WTC11 (cell line): ENCODE measurements around the gene PITHD1. TPM values are rescaled to one million over a fixed set of nuclear protein-coding genes. Genes with fewer than 3 reads are reported as not detected.

ENCODE experiments used
- ATAC-seq: fragments of 200-7000 bp; cut with Tn5 transposase; 2 replicates; pipeline ENCODE4 v1.10.0; 2021; ENCODE audit warnings: mild to moderate bottlenecking, moderate library complexity
- CTCF ChIA-PET: fragments of 300-600 bp; sonication (Branson Sonifier 250); formaldehyde crosslinking; loops from one replicate; lab custom pipeline; 2021; ENCODE audit warnings: antibody characterized with exemption; lab: Charles Lee
- POLR2A ChIA-PET: fragments of 350-600 bp; sonication (Branson Sonifier 250); formaldehyde crosslinking; loops from one replicate; lab custom pipeline; 2021; ENCODE audit warnings: antibody characterized with exemption; lab: Charles Lee
- DNase-seq: peaks from one replicate; pipeline ENCODE4 v3.0.0; 2021; ENCODE audit warnings: low spot score
- H3K27ac Mint-ChIP-seq: 2 replicates; pipeline ENCODE4 v1.8.0; 2021; ENCODE audit warnings: mixed read lengths
- H3K27me3 Mint-ChIP-seq: 2 replicates; pipeline ENCODE4 v1.8.0; 2021; ENCODE audit warnings: low read depth, mild to moderate bottlenecking, moderate library complexity, mixed read lengths
- H3K36me3 Mint-ChIP-seq: 2 replicates; pipeline ENCODE4 v1.8.0; 2021; ENCODE audit warnings: mixed read lengths
- H3K4me1 Mint-ChIP-seq: 2 replicates; pipeline ENCODE4 v1.8.0; 2022; ENCODE audit warnings: mixed read lengths
- H3K4me3 Mint-ChIP-seq: 2 replicates; pipeline ENCODE4 v1.8.0; 2021; ENCODE audit warnings: mild to moderate bottlenecking, moderate library complexity, mixed read lengths
- H3K9me3 Mint-ChIP-seq: 2 replicates; pipeline ENCODE4 v1.8.0; 2021; ENCODE audit warnings: mixed read lengths
- EMX1 ChIP-seq: fragments of 250-450 bp; sonication (Bioruptor Pico); IDR thresholded peaks from 2 replicates; pipeline ENCODE4 v1.8.0; 2021; ENCODE audit warnings: mild to moderate bottlenecking
- ETV6 ChIP-seq: sonication (generic); formaldehyde crosslinking; IDR thresholded peaks from 2 replicates; pipeline ENCODE4 v1.8.1; 2022; ENCODE audit warnings: mild to moderate bottlenecking, missing genetic modification reagents
- FOXJ3 ChIP-seq: sonication (generic); formaldehyde crosslinking; IDR thresholded peaks from 2 replicates; pipeline ENCODE4 v1.9.0; 2021; ENCODE audit warnings: missing genetic modification reagents, mild to moderate bottlenecking, borderline replicate concordance
- FOXK1 ChIP-seq: sonication (generic); formaldehyde crosslinking; IDR thresholded peaks from 2 replicates; pipeline ENCODE4 v1.8.0; 2022; ENCODE audit warnings: mild to moderate bottlenecking, moderate library complexity, missing genetic modification reagents
- NFYB ChIP-seq: sonication (generic); formaldehyde crosslinking; conservative IDR thresholded peaks from 2 replicates; pipeline ENCODE4 v1.8.0; 2022; ENCODE audit warnings: low read depth, missing genetic modification reagents
- NR1H2 ChIP-seq: sonication (generic); formaldehyde crosslinking; IDR thresholded peaks from 2 replicates; pipeline ENCODE4 v1.9.0; 2021; ENCODE audit warnings: mild to moderate bottlenecking, moderate library complexity, missing genetic modification reagents
- NR2C2 ChIP-seq: sonication (generic); formaldehyde crosslinking; IDR thresholded peaks from 2 replicates; pipeline ENCODE4 v1.8.0; 2022; ENCODE audit warnings: mild to moderate bottlenecking, missing genetic modification reagents
- OVOL2 ChIP-seq: fragments of 250-450 bp; sonication (Bioruptor Pico); IDR thresholded peaks from 2 replicates; pipeline ENCODE4 v1.9.0; 2021; ENCODE audit warnings: mild to moderate bottlenecking, borderline replicate concordance
- PRRX2 ChIP-seq: fragments of 250-450 bp; sonication (Bioruptor Pico); IDR thresholded peaks from 2 replicates; pipeline ENCODE4 v1.8.0; 2021; ENCODE audit warnings: mild to moderate bottlenecking
- TP53 ChIP-seq: sonication (generic); formaldehyde crosslinking; IDR thresholded peaks from 2 replicates; pipeline ENCODE4 v1.8.1; 2023; ENCODE audit warnings: mild to moderate bottlenecking, missing genetic modification reagents
- ZNF121 ChIP-seq: sonication (generic); formaldehyde crosslinking; IDR thresholded peaks from 2 replicates; pipeline ENCODE4 v1.8.0; 2023; ENCODE audit warnings: missing genetic modification reagents
- ZNF219 ChIP-seq: sonication (generic); formaldehyde crosslinking; IDR thresholded peaks from 2 replicates; pipeline ENCODE4 v1.8.0; 2023; ENCODE audit warnings: missing genetic modification reagents, mild to moderate bottlenecking, borderline replicate concordance
- total RNA-seq: library from RNA; stranded (reverse); gene quantifications from 3 replicates; pipeline ENCODE4 v1.2.3, GENCODE V29; 2021
- TF ChIP-seq, protein P1 (sequence below): fragments of 250-450 bp; sonication (Bioruptor Pico); IDR thresholded peaks from 2 replicates; pipeline ENCODE4 v1.9.0; 2021; ENCODE audit warnings: mild to moderate bottlenecking
- TF ChIP-seq, protein P2 (sequence below): fragments of 200-600 bp; IDR thresholded peaks from 2 replicates; pipeline ENCODE4 v1.8.0; 2022; ENCODE audit warnings: antibody characterized with exemption
- TF ChIP-seq, protein P3 (sequence below): sonication (generic); formaldehyde crosslinking; IDR thresholded peaks from 2 replicates; pipeline ENCODE4 v1.8.1; 2023; ENCODE audit warnings: mild to moderate bottlenecking, missing genetic modification reagents, moderate library complexity
- TF ChIP-seq, protein P4 (sequence below): sonication (generic); formaldehyde crosslinking; IDR thresholded peaks from 2 replicates; pipeline ENCODE4 v1.8.0; 2022; ENCODE audit warnings: mild to moderate bottlenecking, missing genetic modification reagents
- TF ChIP-seq, protein P5 (sequence below): sonication (generic); formaldehyde crosslinking; conservative IDR thresholded peaks from 2 replicates; pipeline ENCODE4 v1.8.1; 2022; ENCODE audit warnings: mild to moderate bottlenecking, missing genetic modification reagents
- TF ChIP-seq, protein P6 (sequence below): fragments of 250-450 bp; sonication (Bioruptor Pico); IDR thresholded peaks from 2 replicates; pipeline ENCODE4 v2.1.2; 2022; ENCODE audit warnings: mild to moderate bottlenecking, moderate library complexity
- TF ChIP-seq, protein P7 (sequence below): sonication (generic); formaldehyde crosslinking; IDR thresholded peaks from 2 replicates; pipeline ENCODE4 v1.8.1; 2022; ENCODE audit warnings: mild to moderate bottlenecking, moderate library complexity, missing genetic modification reagents
- TF ChIP-seq, protein P8 (sequence below): sonication (generic); formaldehyde crosslinking; IDR thresholded peaks from 2 replicates; pipeline ENCODE4 v1.8.0; 2023; ENCODE audit warnings: missing genetic modification reagents
- TF ChIP-seq, protein P9 (sequence below): fragments of 250-450 bp; sonication (Bioruptor Pico); IDR thresholded peaks from 2 replicates; pipeline ENCODE4 v1.9.0; 2021; ENCODE audit warnings: mild to moderate bottlenecking

Gene PITHD1
- total RNA-seq, 1 experiment from 2014 or later = 66.2 TPM

DNA sequence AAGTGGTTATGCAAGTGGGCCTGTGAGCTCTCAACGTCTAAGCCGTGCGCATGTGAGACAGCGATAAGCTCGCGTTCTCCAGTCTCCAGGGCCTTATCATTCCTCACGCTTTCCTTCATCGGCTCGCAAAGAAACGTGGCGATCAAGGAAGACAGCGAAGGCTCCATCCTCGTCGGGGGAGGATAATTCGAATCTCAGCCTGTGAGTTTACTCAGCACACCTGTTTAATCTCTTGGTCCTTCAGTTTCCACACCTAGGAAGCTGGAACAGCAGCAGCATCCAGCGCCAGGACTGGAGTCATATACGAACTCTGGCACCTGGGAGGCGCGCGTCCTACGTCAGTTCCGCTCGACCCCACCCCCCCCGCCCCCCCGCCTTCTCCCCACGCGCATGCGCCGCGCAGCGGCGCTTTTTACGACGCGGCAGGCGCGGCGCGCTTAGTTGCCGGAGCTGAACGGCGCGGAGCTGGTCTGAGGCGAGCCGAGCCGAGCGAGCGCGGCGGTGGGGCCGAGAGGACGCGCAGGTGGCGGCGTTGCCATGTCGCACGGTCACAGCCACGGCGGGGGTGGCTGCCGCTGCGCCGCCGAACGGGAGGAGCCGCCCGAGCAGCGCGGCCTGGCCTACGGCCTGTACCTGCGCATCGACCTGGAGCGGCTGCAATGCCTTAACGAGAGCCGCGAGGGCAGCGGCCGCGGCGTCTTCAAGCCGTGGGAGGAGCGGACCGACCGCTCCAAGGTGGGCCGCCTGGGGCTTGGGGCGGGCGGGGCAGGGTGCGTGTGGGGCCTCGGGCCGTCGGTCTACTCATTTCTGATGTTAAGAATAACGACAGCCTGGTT, at the start of gene PITHD1 (continued):
- TF ChIP-seq NR2C2 (CRISPR knock-in tag) (no peak), EMX1 (CRISPR knock-in tag) (no peak), NR1H2 (CRISPR knock-in tag) (no peak), FOXK1 (CRISPR knock-in tag) (0 out of 2 replicates have a peak, but pooled peaks have one; percentile 42), PRRX2 (0 out of 2 replicates have a peak, but pooled peaks have one; percentile 55), ZNF121 (CRISPR knock-in tag) (no peak), ZNF219 (CRISPR knock-in tag) (no peak; the same call in 1 of the 2 replicates), FOXJ3 (no peak)
- TF ChIP-seq, protein P1, sequence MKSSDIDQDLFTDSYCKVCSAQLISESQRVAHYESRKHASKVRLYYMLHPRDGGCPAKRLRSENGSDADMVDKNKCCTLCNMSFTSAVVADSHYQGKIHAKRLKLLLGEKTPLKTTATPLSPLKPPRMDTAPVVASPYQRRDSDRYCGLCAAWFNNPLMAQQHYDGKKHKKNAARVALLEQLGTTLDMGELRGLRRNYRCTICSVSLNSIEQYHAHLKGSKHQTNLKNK (CRISPR knock-in tag) = no peak
- TF ChIP-seq, protein P2, sequence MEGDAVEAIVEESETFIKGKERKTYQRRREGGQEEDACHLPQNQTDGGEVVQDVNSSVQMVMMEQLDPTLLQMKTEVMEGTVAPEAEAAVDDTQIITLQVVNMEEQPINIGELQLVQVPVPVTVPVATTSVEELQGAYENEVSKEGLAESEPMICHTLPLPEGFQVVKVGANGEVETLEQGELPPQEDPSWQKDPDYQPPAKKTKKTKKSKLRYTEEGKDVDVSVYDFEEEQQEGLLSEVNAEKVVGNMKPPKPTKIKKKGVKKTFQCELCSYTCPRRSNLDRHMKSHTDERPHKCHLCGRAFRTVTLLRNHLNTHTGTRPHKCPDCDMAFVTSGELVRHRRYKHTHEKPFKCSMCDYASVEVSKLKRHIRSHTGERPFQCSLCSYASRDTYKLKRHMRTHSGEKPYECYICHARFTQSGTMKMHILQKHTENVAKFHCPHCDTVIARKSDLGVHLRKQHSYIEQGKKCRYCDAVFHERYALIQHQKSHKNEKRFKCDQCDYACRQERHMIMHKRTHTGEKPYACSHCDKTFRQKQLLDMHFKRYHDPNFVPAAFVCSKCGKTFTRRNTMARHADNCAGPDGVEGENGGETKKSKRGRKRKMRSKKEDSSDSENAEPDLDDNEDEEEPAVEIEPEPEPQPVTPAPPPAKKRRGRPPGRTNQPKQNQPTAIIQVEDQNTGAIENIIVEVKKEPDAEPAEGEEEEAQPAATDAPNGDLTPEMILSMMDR = no peak
- TF ChIP-seq, protein P3, sequence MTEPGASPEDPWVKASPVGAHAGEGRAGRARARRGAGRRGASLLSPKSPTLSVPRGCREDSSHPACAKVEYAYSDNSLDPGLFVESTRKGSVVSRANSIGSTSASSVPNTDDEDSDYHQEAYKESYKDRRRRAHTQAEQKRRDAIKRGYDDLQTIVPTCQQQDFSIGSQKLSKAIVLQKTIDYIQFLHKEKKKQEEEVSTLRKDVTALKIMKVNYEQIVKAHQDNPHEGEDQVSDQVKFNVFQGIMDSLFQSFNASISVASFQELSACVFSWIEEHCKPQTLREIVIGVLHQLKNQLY = no peak
- TF ChIP-seq, protein P4, sequence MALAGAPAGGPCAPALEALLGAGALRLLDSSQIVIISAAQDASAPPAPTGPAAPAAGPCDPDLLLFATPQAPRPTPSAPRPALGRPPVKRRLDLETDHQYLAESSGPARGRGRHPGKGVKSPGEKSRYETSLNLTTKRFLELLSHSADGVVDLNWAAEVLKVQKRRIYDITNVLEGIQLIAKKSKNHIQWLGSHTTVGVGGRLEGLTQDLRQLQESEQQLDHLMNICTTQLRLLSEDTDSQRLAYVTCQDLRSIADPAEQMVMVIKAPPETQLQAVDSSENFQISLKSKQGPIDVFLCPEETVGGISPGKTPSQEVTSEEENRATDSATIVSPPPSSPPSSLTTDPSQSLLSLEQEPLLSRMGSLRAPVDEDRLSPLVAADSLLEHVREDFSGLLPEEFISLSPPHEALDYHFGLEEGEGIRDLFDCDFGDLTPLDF (CRISPR knock-in tag) = peak; percentile 38; the same call in 1 of the 2 replicates
- TF ChIP-seq, protein P5, sequence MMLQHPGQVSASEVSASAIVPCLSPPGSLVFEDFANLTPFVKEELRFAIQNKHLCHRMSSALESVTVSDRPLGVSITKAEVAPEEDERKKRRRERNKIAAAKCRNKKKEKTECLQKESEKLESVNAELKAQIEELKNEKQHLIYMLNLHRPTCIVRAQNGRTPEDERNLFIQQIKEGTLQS (CRISPR knock-in tag) = no peak
- TF ChIP-seq, protein P6, sequence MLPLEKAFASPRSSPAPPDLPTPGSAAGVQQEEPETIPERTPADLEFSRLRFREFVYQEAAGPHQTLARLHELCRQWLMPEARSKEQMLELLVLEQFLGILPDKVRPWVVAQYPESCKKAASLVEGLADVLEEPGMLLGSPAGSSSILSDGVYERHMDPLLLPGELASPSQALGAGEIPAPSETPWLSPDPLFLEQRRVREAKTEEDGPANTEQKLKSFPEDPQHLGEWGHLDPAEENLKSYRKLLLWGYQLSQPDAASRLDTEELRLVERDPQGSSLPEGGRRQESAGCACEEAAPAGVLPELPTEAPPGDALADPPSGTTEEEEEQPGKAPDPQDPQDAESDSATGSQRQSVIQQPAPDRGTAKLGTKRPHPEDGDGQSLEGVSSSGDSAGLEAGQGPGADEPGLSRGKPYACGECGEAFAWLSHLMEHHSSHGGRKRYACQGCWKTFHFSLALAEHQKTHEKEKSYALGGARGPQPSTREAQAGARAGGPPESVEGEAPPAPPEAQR = no peak
- TF ChIP-seq, protein P7, sequence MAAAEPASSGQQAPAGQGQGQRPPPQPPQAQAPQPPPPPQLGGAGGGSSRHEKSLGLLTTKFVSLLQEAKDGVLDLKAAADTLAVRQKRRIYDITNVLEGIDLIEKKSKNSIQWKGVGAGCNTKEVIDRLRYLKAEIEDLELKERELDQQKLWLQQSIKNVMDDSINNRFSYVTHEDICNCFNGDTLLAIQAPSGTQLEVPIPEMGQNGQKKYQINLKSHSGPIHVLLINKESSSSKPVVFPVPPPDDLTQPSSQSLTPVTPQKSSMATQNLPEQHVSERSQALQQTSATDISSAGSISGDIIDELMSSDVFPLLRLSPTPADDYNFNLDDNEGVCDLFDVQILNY (CRISPR knock-in tag) = peak; percentile 84
- TF ChIP-seq, protein P8, sequence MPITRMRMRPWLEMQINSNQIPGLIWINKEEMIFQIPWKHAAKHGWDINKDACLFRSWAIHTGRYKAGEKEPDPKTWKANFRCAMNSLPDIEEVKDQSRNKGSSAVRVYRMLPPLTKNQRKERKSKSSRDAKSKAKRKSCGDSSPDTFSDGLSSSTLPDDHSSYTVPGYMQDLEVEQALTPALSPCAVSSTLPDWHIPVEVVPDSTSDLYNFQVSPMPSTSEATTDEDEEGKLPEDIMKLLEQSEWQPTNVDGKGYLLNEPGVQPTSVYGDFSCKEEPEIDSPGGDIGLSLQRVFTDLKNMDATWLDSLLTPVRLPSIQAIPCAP = no peak

DNA sequence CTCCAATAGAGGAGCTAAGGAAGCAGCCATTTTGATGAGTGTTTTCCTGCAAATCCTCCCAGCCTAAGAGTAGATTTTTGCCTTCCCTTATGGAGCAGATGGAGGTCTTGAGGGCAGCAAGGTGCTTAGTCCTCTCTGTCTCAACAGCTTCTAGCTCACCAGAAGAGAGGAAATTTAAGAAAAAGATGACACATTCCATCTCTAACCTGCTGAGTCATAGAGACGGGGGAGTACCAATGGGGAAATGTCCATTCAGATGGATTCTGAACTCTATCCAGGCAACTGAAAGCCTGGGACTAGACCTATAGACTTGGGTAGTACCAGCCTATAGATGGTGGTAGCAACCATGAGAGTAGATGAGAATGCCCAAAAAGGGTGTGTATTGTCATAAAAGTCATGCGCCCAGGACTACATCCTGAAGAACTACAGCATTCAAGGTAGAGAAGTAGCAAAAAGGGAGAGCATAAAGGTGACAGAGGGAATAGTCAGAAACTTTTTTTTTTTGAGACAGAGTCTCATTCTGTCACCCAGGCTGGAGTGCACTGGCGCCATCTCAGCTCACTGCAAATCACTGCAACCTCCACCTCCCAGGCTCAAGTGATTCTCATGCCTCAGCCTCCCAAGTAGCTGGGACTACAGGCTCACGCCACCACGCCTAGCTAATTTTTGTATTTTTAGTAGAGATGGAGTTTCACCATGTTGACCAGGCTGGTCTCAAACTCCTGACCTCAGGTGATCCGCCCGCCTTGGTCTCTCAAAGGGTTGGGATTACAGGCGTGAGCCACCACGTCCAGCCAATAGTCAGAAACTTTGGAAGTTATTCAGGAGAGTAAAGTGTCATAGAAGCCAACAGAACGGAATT, 45.6 kb upstream of the PITHD1 start:
- DNase-seq = no peak
- CTCF ChIA-PET = no interaction called here
- Mint-ChIP-seq H3K4me3 (no peak overlapping the region), H3K4me1 (no peaks in the 10 kb centered on the region), H3K27me3 (no peaks in the 10 kb centered on the region), H3K27ac (peak overlapping the region; percentile 68; the same call in 1 of the 2 replicates), H3K9me3 (peaks cover 11% of the 10 kb centered on the region), H3K36me3 (peaks cover 3% of the 10 kb centered on the region)
- POLR2A ChIA-PET = interaction anchor here (0.7 kb wide), 2 partner anchors 32 to 45 kb away, joined by 3 to 8 read pairs; partner anchors contain the start of gene PITHD1
- ATAC-seq = no peak
- TF ChIP-seq OVOL2 (CRISPR knock-in tag) (no peak), TP53 (CRISPR knock-in tag) (no peak), NFYB (CRISPR knock-in tag) (no peak), ETV6 (CRISPR knock-in tag) (no peak)
- TF ChIP-seq, protein P7 (CRISPR knock-in tag) = no peak
- TF ChIP-seq, protein P9, sequence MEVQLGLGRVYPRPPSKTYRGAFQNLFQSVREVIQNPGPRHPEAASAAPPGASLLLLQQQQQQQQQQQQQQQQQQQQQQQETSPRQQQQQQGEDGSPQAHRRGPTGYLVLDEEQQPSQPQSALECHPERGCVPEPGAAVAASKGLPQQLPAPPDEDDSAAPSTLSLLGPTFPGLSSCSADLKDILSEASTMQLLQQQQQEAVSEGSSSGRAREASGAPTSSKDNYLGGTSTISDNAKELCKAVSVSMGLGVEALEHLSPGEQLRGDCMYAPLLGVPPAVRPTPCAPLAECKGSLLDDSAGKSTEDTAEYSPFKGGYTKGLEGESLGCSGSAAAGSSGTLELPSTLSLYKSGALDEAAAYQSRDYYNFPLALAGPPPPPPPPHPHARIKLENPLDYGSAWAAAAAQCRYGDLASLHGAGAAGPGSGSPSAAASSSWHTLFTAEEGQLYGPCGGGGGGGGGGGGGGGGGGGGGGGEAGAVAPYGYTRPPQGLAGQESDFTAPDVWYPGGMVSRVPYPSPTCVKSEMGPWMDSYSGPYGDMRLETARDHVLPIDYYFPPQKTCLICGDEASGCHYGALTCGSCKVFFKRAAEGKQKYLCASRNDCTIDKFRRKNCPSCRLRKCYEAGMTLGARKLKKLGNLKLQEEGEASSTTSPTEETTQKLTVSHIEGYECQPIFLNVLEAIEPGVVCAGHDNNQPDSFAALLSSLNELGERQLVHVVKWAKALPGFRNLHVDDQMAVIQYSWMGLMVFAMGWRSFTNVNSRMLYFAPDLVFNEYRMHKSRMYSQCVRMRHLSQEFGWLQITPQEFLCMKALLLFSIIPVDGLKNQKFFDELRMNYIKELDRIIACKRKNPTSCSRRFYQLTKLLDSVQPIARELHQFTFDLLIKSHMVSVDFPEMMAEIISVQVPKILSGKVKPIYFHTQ (CRISPR knock-in tag) = no peak
